Fibroblast of lung (primary cell): ENCODE results near the gene ZNF682.

ENCODE experiments used
- CTCF ChIP-seq, 2 donors: IDR thresholded peaks in 1 of 2; conservative IDR thresholded peaks in 1 of 2; 1 replicate in 1 of 2; 2 replicates in 1 of 2; pipeline ENCODE4 v1.5.1; 2011 to 2012; ENCODE audit warnings: low read length in 2 of 2, control low read depth in 1 of 2, inconsistent platforms in 1 of 2, low read depth in 1 of 2, mild to moderate bottlenecking in 1 of 2
- EZH2 ChIP-seq: IDR thresholded peaks from 2 replicates; pipeline ENCODE4 v1.5.1; 2012; ENCODE audit warnings: low read length, control low read depth, mild to moderate bottlenecking; ENCODE audit errors: missing control alignments

- TF ChIP-seq EZH2, result no peak
- TF ChIP-seq CTCF (conservative IDR thresholded peaks at IDR 0.05 in 1 of 2, IDR thresholded peaks at IDR 0.05 in 1 of 2; ENCODE audit: low read depth in 1 of 2, low read length in 2 of 2), result peak in 1 of 2 donors; percentile 2
These were observed 12.8 kb upstream of the ZNF682 start for GRCh38 chr19:20051841-20052768.
